Superior temporal gyrus (tissue), 1 donor: ENCODE data around the gene TUBA1C.
"Not testable (repeated sequence)": the region's sequence is repeated elsewhere in the genome, so short reads cannot be mapped to it uniquely, and the experiment has no call there.

ENCODE experiments used
- DNase-seq: peaks from one replicate; pipeline ENCODE4 v3.0.0-alpha.2; 2016; ENCODE audit errors: extremely low spot score

TUBA1C gene

GRCh38 chr12:49310451-49311000 is 45.6 kb downstream of the TUBA1C start:
- DNase-seq = not testable (repeated sequence)

- no peak for DNase-seq
Measured at GRCh38 chr12:49314811-49315210, 49.9 kb downstream of the TUBA1C start.

DNA sequence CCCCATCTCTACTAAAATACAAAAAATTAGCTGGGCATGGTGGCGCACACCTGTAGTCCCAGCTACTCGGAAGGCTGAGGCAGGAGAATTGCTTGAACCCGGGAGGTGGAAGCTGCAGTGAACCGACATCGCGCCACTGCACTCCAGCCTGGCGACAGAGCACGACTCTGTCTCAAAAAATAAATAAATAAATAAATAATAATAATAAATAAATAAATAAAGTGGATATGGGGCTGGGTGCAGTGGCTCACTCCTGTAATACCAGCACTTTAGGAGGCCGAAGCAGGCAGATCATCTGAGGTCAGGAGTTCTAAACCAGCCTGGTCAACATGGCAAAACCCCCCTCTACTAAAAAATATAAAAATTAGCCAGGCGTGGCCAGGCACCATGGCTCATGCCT is 52.2 kb downstream of the TUBA1C start:
- DNase-seq = not testable (repeated sequence)

DNA sequence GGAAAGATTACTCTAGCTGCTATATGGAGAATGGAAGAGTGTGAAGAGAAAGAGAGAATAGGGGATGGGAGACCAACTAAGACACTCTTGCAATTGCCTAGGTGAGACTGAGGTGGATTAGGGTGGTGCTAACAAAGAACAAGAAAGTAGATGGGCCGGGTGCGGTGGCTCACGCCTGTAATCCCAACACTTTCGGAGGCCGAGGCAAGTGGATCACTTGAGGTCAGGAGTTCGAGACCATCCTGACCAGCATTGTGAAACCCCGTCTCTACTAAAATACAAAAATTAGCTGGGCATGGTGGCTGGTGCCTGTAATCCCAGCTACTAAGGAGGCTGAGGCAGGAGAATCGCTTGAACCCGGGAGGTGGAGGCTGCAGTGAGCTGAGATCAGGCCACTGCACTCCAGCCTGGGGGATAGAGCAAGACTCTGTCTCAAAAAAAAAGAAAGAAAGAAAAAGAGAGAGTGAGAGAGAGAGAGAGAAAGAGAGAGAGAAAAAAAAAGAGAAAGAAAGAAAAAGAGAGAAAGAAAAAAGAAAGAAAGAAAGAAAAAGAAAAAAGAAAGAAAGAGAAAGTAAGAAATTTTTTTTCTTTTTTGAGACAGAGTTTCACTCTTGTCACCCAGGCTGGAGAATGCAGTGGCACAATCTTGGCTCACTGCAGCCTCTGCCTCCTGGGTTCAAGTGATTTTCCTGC is 55.7 kb downstream of the TUBA1C start:
- not testable (repeated sequence) for DNase-seq

- no peak for DNase-seq
Measured at GRCh38 chr12:49322367-49322707, 57.5 kb downstream of the TUBA1C start.

DNA sequence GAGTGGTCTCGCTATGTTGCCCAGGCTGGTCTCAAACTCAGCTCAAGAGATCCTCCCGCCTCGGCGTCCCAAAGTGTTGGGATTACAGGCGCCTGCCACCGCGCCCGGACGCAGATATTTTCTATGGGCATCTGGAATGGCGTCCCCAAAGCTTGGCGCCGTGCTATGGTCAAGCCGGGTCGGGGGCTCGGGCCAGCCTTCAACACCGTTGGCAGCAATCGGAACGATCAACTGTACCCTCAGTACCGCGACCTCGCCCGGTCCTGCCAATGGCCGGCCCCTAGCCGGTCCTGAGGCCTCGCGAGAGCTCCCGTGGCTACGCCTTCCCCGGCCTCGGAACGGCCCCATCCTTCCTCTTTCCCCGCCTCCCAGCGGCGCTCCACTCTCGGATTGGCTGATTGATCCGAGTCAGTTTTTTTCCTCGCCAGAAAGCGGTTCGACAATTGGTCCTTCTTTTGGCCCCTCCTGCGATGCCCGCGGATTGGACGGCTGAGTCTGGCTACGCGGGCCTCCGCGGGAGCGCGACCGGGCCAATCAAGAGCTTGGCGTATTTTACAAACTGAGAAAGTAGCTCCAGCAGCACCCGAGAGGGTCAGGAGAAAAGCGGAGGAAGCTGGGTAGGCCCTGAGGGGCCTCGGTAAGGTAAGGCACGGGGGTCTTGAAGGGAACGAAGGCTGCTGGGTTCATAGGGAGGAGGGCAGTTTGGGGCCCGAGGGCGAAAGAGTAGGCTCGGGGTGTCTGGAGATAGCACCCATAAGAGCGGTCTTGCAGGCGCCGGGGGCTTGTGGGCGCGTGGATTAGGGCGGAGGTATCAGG is 58.0 kb downstream of the TUBA1C start, which contains the start of gene TROAP:
Gene TROAP (plus strand): TSS at position 548 of the 816 bp plus-strand sequence. CDS start 354 bp downstream, outside the sequence.
- peak; percentile 100 for DNase-seq

- DNase-seq = no peak
Measured at GRCh38 chr12:49323524-49324097, 58.7 kb downstream of the TUBA1C start.
